HepG2 (cell line): Measurements from ENCODE around the gene RETREG2. TPM values are rescaled to one million over a fixed set of nuclear protein-coding genes. Genes with fewer than 3 reads are reported as not detected.

ENCODE experiments used
- CSRNP2 ChIP-seq: sonication (generic); formaldehyde crosslinking; conservative IDR thresholded peaks from 2 replicates; pipeline ENCODE4 v1.8.0; 2022; ENCODE audit warnings: low read depth, missing genetic modification reagents
- DDIT3 ChIP-seq: sonication (generic); formaldehyde crosslinking; IDR thresholded peaks from 2 replicates; pipeline ENCODE4 v1.4.0; 2020; ENCODE audit warnings: mild to moderate bottlenecking, missing genetic modification reagents
- EP300 ChIP-seq, 3 experiments: sonication (generic) in 1 of 3; formaldehyde crosslinking in 1 of 3; IDR thresholded peaks; 2 replicates each; pipeline versions ENCODE4 v1.5.1 to v1.6.1; 2011 to 2020; ENCODE audit warnings: low read depth in 2 of 3, low read length in 2 of 3, borderline replicate concordance in 1 of 3, improper control_type of control experiment in 1 of 3, mild to moderate bottlenecking in 1 of 3, missing genetic modification reagents in 1 of 3, moderate library complexity in 1 of 3
- GLMP ChIP-seq: sonication (generic); formaldehyde crosslinking; IDR thresholded peaks from 2 replicates; pipeline ENCODE4 v1.9.0; 2021; ENCODE audit warnings: missing genetic modification reagents, mild to moderate bottlenecking, borderline replicate concordance
- MLX ChIP-seq: IDR thresholded peaks from 2 replicates; pipeline ENCODE4 v1.6.1; 2016
- NKX3-1 ChIP-seq: sonication (generic); formaldehyde crosslinking; IDR thresholded peaks from 2 replicates; pipeline ENCODE4 v1.5.0; 2020; ENCODE audit warnings: missing genetic modification reagents
- NPAS2 ChIP-seq: sonication (generic); formaldehyde crosslinking; IDR thresholded peaks from 2 replicates; pipeline ENCODE4 v1.8.0; 2022; ENCODE audit warnings: mild to moderate bottlenecking, missing genetic modification reagents, borderline replicate concordance
- NR2F2 ChIP-seq: IDR thresholded peaks from 2 replicates; pipeline ENCODE4 v1.6.1; 2012; ENCODE audit warnings: low read depth, inconsistent platforms, borderline replicate concordance
- NR3C1 ChIP-seq: sonication (generic); formaldehyde crosslinking; IDR thresholded peaks from 2 replicates; pipeline ENCODE4 v1.4.0; 2020; ENCODE audit warnings: missing genetic modification reagents
- PHF8 ChIP-seq: sonication (generic); formaldehyde crosslinking; IDR thresholded peaks from 2 replicates; pipeline ENCODE4 v1.5.0; 2020; ENCODE audit warnings: missing genetic modification reagents
- PLRG1 ChIP-seq: fragments of 450-650 bp; conservative IDR thresholded peaks from 2 replicates; pipeline ENCODE4 v1.6.1; 2016
- RBM39 ChIP-seq: fragments of 200-400 bp; formaldehyde crosslinking; IDR thresholded peaks from one replicate; pipeline ENCODE4 v1.6.1; 2018; ENCODE audit warnings: antibody characterized with exemption, mild to moderate bottlenecking, low read depth, low read length; ENCODE audit not compliant: poor library complexity, severe bottlenecking
- SOX13 ChIP-seq, 3 experiments: fragments of 450-650 bp in 1 of 3; sonication (generic) in 1 of 3; formaldehyde crosslinking in 1 of 3; IDR thresholded peaks in 2 of 3; conservative IDR thresholded peaks in 1 of 3; 2 replicates each; pipeline versions ENCODE4 v1.5.0 to v1.6.1; 2016 to 2020; ENCODE audit warnings: antibody characterized with exemption in 1 of 3, mild to moderate bottlenecking in 1 of 3, missing compliant biosample characterization in 1 of 3, missing genetic modification reagents in 1 of 3, moderate library complexity in 1 of 3
- TBL1XR1 ChIP-seq: fragments of 150-350 bp; IDR thresholded peaks from 2 replicates; pipeline ENCODE4 v1.6.1; 2014; ENCODE audit warnings: borderline replicate concordance, low read length; ENCODE audit not compliant: partially characterized antibody
- WIZ ChIP-seq: sonication (generic); formaldehyde crosslinking; IDR thresholded peaks from 2 replicates; pipeline ENCODE4 v1.5.1; 2020; ENCODE audit warnings: mild to moderate bottlenecking, missing genetic modification reagents
- ZBTB8A ChIP-seq: sonication (generic); formaldehyde crosslinking; IDR thresholded peaks from 2 replicates; pipeline ENCODE4 v1.4.0; 2020; ENCODE audit warnings: mild to moderate bottlenecking, low read depth, missing genetic modification reagents, borderline replicate concordance
- ZFP37 ChIP-seq: sonication (generic); formaldehyde crosslinking; IDR thresholded peaks from 2 replicates; pipeline ENCODE4 v1.4.0; 2020; ENCODE audit warnings: missing genetic modification reagents, borderline replicate concordance
- ZMAT3 ChIP-seq: sonication (generic); formaldehyde crosslinking; conservative IDR thresholded peaks from 2 replicates; pipeline ENCODE4 v1.7.0; 2021; ENCODE audit warnings: missing genetic modification reagents
- ZNF230 ChIP-seq: sonication (generic); formaldehyde crosslinking; IDR thresholded peaks from 2 replicates; pipeline ENCODE4 v1.4.0; 2020; ENCODE audit warnings: mild to moderate bottlenecking, missing genetic modification reagents
- ZNF264 ChIP-seq: sonication (generic); formaldehyde crosslinking; IDR thresholded peaks from 2 replicates; pipeline ENCODE4 v1.4.0; 2020; ENCODE audit warnings: missing genetic modification reagents
- ZNF280B ChIP-seq: sonication (generic); formaldehyde crosslinking; IDR thresholded peaks from 2 replicates; pipeline ENCODE4 v1.5.0; 2020; ENCODE audit warnings: missing genetic modification reagents, mild to moderate bottlenecking, borderline replicate concordance
- ZNF317 ChIP-seq: sonication (generic); formaldehyde crosslinking; IDR thresholded peaks from 2 replicates; pipeline ENCODE4 v1.5.0; 2020; ENCODE audit warnings: mild to moderate bottlenecking, missing genetic modification reagents
- ZNF549 ChIP-seq: sonication (generic); formaldehyde crosslinking; IDR thresholded peaks from 2 replicates; pipeline ENCODE4 v1.5.0; 2020; ENCODE audit warnings: missing genetic modification reagents
- ZNF792 ChIP-seq: IDR thresholded peaks from 2 replicates; pipeline ENCODE4 v1.6.1; 2016
- polyA plus RNA-seq, 8 experiments: library from polyadenylated mRNA; depleted of rRNA in 3 of 8; stranded (reverse) in 7 of 8; unstranded in 1 of 8; fragments of >200 nt; fragmentation: Illumina TruSeq in 4 of 8; extraction: Trizol in 4 of 8; gene quantifications; 2 replicates each; pipeline versions ENCODE4 v1.2.1 to v1.2.3, GENCODE V29; 2011 to 2016; ENCODE audit warnings: low read depth in 4 of 8, missing spikeins in 1 of 8, mixed read lengths in 1 of 8; ENCODE audit not compliant: insufficient read depth in 1 of 8
- total RNA-seq, 5 experiments: library from RNA; depleted of rRNA; stranded (reverse); fragments of >200 nt; fragmentation: Illumina TruSeq; extraction: Trizol; gene quantifications; 2 replicates each; pipeline ENCODE4 v1.2.3, GENCODE V29; 2016; ENCODE audit warnings: low read depth in 1 of 5

RETREG2 gene
- total and polyA plus RNA-seq, 2 of the 13 experiments (the other 11 are each of a cell fraction or from before 2014, with no cell fraction given) = 86.0 to 134 TPM

GRCh38 chr2:219177552-219178376 lies at the start of gene RETREG2 (continued):
- TF ChIP-seq SOX13 (IDR thresholded peaks at IDR 0.05) = no peak
- no peak; a peak in 1 of 4 replicates for TF ChIP-seq SOX13 (CRISPR knock-in tag; conservative IDR thresholded peaks at IDR 0.05 in 1 of 2, IDR thresholded peaks at IDR 0.05 in 1 of 2)
- peak; percentile 80 for TF ChIP-seq PHF8 (CRISPR knock-in tag)
- peak; percentile 55; the same call in 1 of the 2 replicates for TF ChIP-seq WIZ (CRISPR knock-in tag)
- peak; percentile 96 for TF ChIP-seq ZNF230
- TF ChIP-seq ZNF549 (CRISPR knock-in tag) = no peak
- peak in 1 of 2 experiments; percentile 5; a peak in 2 of 4 replicates for TF ChIP-seq EP300 (IDR thresholded peaks at IDR 0.05; ENCODE audit: low read depth in 2 of 2, low read length in 2 of 2)
- no peak for TF ChIP-seq EP300 (CRISPR knock-in tag; IDR thresholded peaks at IDR 0.05; ENCODE audit: borderline replicate concordance)
- TF ChIP-seq DDIT3 (CRISPR knock-in tag) = no peak
- TF ChIP-seq NR3C1 (CRISPR knock-in tag) = no peak
- TF ChIP-seq NKX3-1 (CRISPR knock-in tag) = 0 out of 2 replicates have a peak, but pooled peaks have one; percentile 17
- TF ChIP-seq ZNF792 (CRISPR knock-in tag) = no peak
- TF ChIP-seq ZNF280B (CRISPR knock-in tag) = no peak; the same call in none of the 2 replicates
- no peak for TF ChIP-seq GLMP (CRISPR knock-in tag)
- no peak for TF ChIP-seq ZBTB8A (CRISPR knock-in tag)
- TF ChIP-seq RBM39 = peak; percentile 83
- TF ChIP-seq ZMAT3 (CRISPR knock-in tag) = peak; percentile 54; the same call in 1 of the 2 replicates
- 0 out of 2 replicates have a peak, but pooled peaks have one; percentile 62 for TF ChIP-seq ZNF264
- TF ChIP-seq NPAS2 (CRISPR knock-in tag) = no peak
- TF ChIP-seq MLX (CRISPR knock-in tag) = no peak
- peak; percentile 74 for TF ChIP-seq TBL1XR1
- no peak for TF ChIP-seq CSRNP2 (CRISPR knock-in tag)
- TF ChIP-seq NR2F2 = peak; percentile 35; the same call in 1 of the 2 replicates
- no peak; the same call in 1 of the 2 replicates for TF ChIP-seq ZFP37 (CRISPR knock-in tag)
- TF ChIP-seq PLRG1 = no peak
- TF ChIP-seq ZNF317 (CRISPR knock-in tag) = peak; percentile 90
